NCI-H510A treated with DMSO at 0.1 percent for 48 hours (cell line): ENCODE measurements around the gene TDRD7.

ENCODE experiments used
- DNase-seq: peaks from one replicate; lab custom pipeline; 2025; lab: John Stamatoyannopoulos, UW

Gene TDRD7

GRCh38 chr9:97526895-97527575 is 115.1 kb downstream of the TDRD7 start:
- peak; percentile 7 for DNase-seq

GRCh38 chr9:97527626-97528528 is 116.0 kb downstream of the TDRD7 start:
- DNase-seq: peak; percentile 68

- peak; percentile 35 for DNase-seq
These were observed 116.8 kb downstream of the TDRD7 start for GRCh38 chr9:97528529-97529230.

- no peak for DNase-seq
These were observed 117.6 kb downstream of the TDRD7 start for GRCh38 chr9:97529363-97530076.

- DNase-seq: no peak
These were observed 120.0 kb downstream of the TDRD7 start for GRCh38 chr9:97531888-97532376.

GRCh38 chr9:97534185-97534584 is 122.3 kb downstream of the TDRD7 start:
- no peak for DNase-seq

- no peak for DNase-seq
These were observed 123.2 kb downstream of the TDRD7 start for GRCh38 chr9:97534961-97535594.

- no peak for DNase-seq
These were observed 123.9 kb downstream of the TDRD7 start for GRCh38 chr9:97535771-97536170.

- DNase-seq: no peak
These were observed 124.6 kb downstream of the TDRD7 start for GRCh38 chr9:97536480-97536879.

- DNase-seq: no peak
These were observed 131.7 kb downstream of the TDRD7 start for GRCh38 chr9:97543561-97543960.

GRCh38 chr9:97545486-97545885 is 133.6 kb downstream of the TDRD7 start:
- no peak for DNase-seq
